Measurements from ENCODE around the gene SUCO. TPM values are rescaled to one million over a fixed set of nuclear protein-coding genes. Genes with fewer than 3 reads are reported as not detected.

SUCO gene
- total and polyA plus RNA-seq, 2 donors (not counting 3 experiments of a cell fraction or from before 2014, with no cell fraction given), result 5.1 to 27.2 TPM

- peaks cover 58% of the 10 kb centered on the region for H3K4me1 ChIP-seq (ENCODE audit: control insufficient read depth, extremely low read depth, insufficient read depth, low read length)
- no peaks in the 10 kb centered on the region for H3K9me1 ChIP-seq (replicated peaks; ENCODE audit: control insufficient read depth, extremely low read depth, insufficient read depth, low read length)
- no TSS peak for BruUV-seq (replicated peaks)
- peak overlapping the region; percentile 77 for H3K4me2 ChIP-seq (ENCODE audit: insufficient read depth, low read length)
- no peak overlapping the region for H3K4me3 ChIP-seq (replicated peaks in 1 of 3; ENCODE audit: insufficient read depth in 1 of 3, low read depth in 1 of 3, low read length in 3 of 3)
- FAIRE-seq (no peak), DNase-seq (ENCODE audit: low read depth, low spot score) (no peak)
- TF ChIP-seq MYC (IDR thresholded peaks at IDR 0.05; ENCODE audit: low read depth, low read length) (no peak), POLR2A (IDR thresholded peaks at IDR 0.05; ENCODE audit: low read depth, low read length) (no peak), EZH2 (IDR thresholded peaks at IDR 0.05; ENCODE audit: borderline replicate concordance, low read depth, low read length, severe bottlenecking) (no peak), POLR2AphosphoS5 (IDR thresholded peaks at IDR 0.05; ENCODE audit: insufficient read depth, low read depth, low read length) (no peak), FOS (IDR thresholded peaks at IDR 0.05; ENCODE audit: borderline replicate concordance, insufficient read depth, low read length) (no peak), JUN (IDR thresholded peaks at IDR 0.05; ENCODE audit: borderline replicate concordance, insufficient read depth, insufficient read length, low read depth) (no peak), GATA2 (IDR thresholded peaks at IDR 0.05; ENCODE audit: insufficient read depth, insufficient read length, low read depth, low read length) (no peak)
- TF ChIP-seq, protein P1, sequence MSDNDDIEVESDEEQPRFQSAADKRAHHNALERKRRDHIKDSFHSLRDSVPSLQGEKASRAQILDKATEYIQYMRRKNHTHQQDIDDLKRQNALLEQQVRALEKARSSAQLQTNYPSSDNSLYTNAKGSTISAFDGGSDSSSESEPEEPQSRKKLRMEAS (IDR thresholded peaks at IDR 0.05; ENCODE audit: insufficient read depth, insufficient read length), result no peak
- TF ChIP-seq, protein P2, sequence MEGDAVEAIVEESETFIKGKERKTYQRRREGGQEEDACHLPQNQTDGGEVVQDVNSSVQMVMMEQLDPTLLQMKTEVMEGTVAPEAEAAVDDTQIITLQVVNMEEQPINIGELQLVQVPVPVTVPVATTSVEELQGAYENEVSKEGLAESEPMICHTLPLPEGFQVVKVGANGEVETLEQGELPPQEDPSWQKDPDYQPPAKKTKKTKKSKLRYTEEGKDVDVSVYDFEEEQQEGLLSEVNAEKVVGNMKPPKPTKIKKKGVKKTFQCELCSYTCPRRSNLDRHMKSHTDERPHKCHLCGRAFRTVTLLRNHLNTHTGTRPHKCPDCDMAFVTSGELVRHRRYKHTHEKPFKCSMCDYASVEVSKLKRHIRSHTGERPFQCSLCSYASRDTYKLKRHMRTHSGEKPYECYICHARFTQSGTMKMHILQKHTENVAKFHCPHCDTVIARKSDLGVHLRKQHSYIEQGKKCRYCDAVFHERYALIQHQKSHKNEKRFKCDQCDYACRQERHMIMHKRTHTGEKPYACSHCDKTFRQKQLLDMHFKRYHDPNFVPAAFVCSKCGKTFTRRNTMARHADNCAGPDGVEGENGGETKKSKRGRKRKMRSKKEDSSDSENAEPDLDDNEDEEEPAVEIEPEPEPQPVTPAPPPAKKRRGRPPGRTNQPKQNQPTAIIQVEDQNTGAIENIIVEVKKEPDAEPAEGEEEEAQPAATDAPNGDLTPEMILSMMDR (IDR thresholded peaks at IDR 0.05; ENCODE audit: extremely low read depth in 1 of 2, insufficient read depth in 1 of 2, low read depth in 1 of 2, low read length in 2 of 2), result no peak
- CTCF ChIA-PET, result interaction anchor here (1.0 to 2.1 kb wide), 4 partner anchors 16 to 134 kb away, joined by 3 to 10 read pairs (median 3); partner anchors contain the start of gene SUCO
- H3K27ac ChIP-seq (ENCODE audit: insufficient read depth, low read depth, low read length), result peak overlapping the region; percentile 53
- no peak overlapping the region for H2AFZ ChIP-seq (ENCODE audit: low read depth, low read length)
- peaks cover 0 to 6% of the 10 kb centered on the region in 2 experiments for H3K36me3 ChIP-seq (ENCODE audit: control insufficient read depth in 2 of 2, extremely low read depth in 1 of 2, insufficient read depth in 2 of 2, low read length in 2 of 2)
- no peaks in the 10 kb centered on the region for H3K27me3 ChIP-seq (ENCODE audit: control insufficient read depth in 2 of 2, insufficient read depth in 2 of 2, low read length in 2 of 2)
- intact Hi-C loops (cut with micrococcal nuclease) (loop anchor here (5.0 kb wide), 1 partner anchor 134 kb away; no protein-coding TSS in a partner anchor), dilution Hi-C loops (cut with MboI; ENCODE audit: extremely low pct_ligation_motif_present, low sequenced_read_pairs) (no loop called here)
- H3K9me3 ChIP-seq (replicated peaks; ENCODE audit: control insufficient read depth, insufficient read depth, low read length), result no peaks in the 10 kb centered on the region
- H4K20me1 ChIP-seq (replicated peaks; ENCODE audit: control insufficient read depth, extremely low read depth, insufficient read depth, low read length), result no peaks in the 10 kb centered on the region
- POLR2A ChIA-PET, result interaction anchor here (1.5 kb wide), 1 partner anchor 53 kb away, joined by 3 read pairs; the partner anchor contains the start of gene SUCO
- H3K79me2 ChIP-seq (ENCODE audit: control insufficient read depth, insufficient read depth, low read length), result peaks cover 2% of the 10 kb centered on the region
- H3K9ac ChIP-seq (replicated peaks; ENCODE audit: extremely low read depth, insufficient read depth, low read length), result no peak overlapping the region
Measured at GRCh38 chr1:172585861-172586260, 52.9 kb downstream of the SUCO start.
